Osteoblast (primary cell): ENCODE data around the gene KHDC1L. TPM values are rescaled to one million over a fixed set of nuclear protein-coding genes. Genes with fewer than 3 reads are reported as not detected.

Source experiments
- DNase-seq: peaks from one replicate; pipeline ENCODE4 v3.0.0; 2011; ENCODE audit warnings: low spot score, mixed read lengths; ENCODE audit not compliant: insufficient read length; ENCODE audit errors: missing footprints
- H2AFZ ChIP-seq: 2 replicates; pipeline ENCODE4 v1.6.0; 2011; ENCODE audit warnings: mild to moderate bottlenecking, low read length
- H3K27ac ChIP-seq: 2 replicates; pipeline ENCODE4 v1.5.1; 2011; ENCODE audit warnings: mild to moderate bottlenecking, low read depth, low read length, moderate library complexity
- H3K27me3 ChIP-seq: 2 replicates; pipeline ENCODE4 v1.6.0; 2012; ENCODE audit warnings: mild to moderate bottlenecking, control low read depth, inconsistent platforms, low read length, moderate library complexity; ENCODE audit not compliant: insufficient read depth
- H3K36me3 ChIP-seq: 2 replicates; pipeline ENCODE4 v1.5.1; 2011; ENCODE audit warnings: mild to moderate bottlenecking, low read length, control low read depth, moderate library complexity; ENCODE audit not compliant: insufficient read depth
- H3K4me1 ChIP-seq: 2 replicates; pipeline ENCODE4 v1.5.1; 2011; ENCODE audit warnings: mild to moderate bottlenecking, low read length, control low read depth, moderate library complexity; ENCODE audit not compliant: insufficient read depth
- H3K4me2 ChIP-seq: 2 replicates; pipeline ENCODE4 v1.6.0; 2011; ENCODE audit warnings: mild to moderate bottlenecking, low read length; ENCODE audit not compliant: insufficient read depth
- H3K4me3 ChIP-seq: fragments of 200-600 bp; sonication (generic); 3 replicates; pipeline ENCODE4 v1.5.1; 2012; ENCODE audit warnings: mild to moderate bottlenecking, low read length, inconsistent platforms; ENCODE audit not compliant: insufficient read depth
- H3K79me2 ChIP-seq: 2 replicates; pipeline ENCODE4 v1.6.0; 2012; ENCODE audit warnings: mild to moderate bottlenecking, low read length, control low read depth, inconsistent platforms; ENCODE audit not compliant: insufficient read depth
- H3K9me3 ChIP-seq: 2 replicates; pipeline ENCODE4 v1.5.1; 2011; ENCODE audit warnings: low read depth, low read length, control low read depth
- H4K20me1 ChIP-seq: 2 replicates; pipeline ENCODE4 v1.6.0; 2012; ENCODE audit warnings: mild to moderate bottlenecking, low read length, control low read depth; ENCODE audit not compliant: insufficient read depth
- total RNA-seq: library from RNA; depleted of rRNA; stranded (reverse); fragments of >200 nt; gene quantifications from 2 replicates; pipeline ENCODE4 v1.2.3, GENCODE V29; 2012
- TF ChIP-seq, protein P1 (sequence below): IDR thresholded peaks from 2 replicates; pipeline ENCODE4 v1.5.1; 2011; ENCODE audit warnings: mild to moderate bottlenecking, low read depth, low read length, moderate library complexity; ENCODE audit errors: extremely low read depth

KHDC1L gene
- total RNA-seq, 1 donor, result 0.72 TPM

- Histone ChIP-seq H3K4me2 (no peak overlapping the region), H3K4me1 (no peaks in the 10 kb centered on the region), H3K79me2 (no peaks in the 10 kb centered on the region), H3K4me3 (no peak overlapping the region), H3K27ac (no peak overlapping the region), H3K9me3 (no peaks in the 10 kb centered on the region), H3K27me3 (no peaks in the 10 kb centered on the region), H4K20me1 (no peaks in the 10 kb centered on the region), H3K36me3 (no peaks in the 10 kb centered on the region), H2AFZ (no peak overlapping the region)
- no peak for DNase-seq
- TF ChIP-seq, protein P1, sequence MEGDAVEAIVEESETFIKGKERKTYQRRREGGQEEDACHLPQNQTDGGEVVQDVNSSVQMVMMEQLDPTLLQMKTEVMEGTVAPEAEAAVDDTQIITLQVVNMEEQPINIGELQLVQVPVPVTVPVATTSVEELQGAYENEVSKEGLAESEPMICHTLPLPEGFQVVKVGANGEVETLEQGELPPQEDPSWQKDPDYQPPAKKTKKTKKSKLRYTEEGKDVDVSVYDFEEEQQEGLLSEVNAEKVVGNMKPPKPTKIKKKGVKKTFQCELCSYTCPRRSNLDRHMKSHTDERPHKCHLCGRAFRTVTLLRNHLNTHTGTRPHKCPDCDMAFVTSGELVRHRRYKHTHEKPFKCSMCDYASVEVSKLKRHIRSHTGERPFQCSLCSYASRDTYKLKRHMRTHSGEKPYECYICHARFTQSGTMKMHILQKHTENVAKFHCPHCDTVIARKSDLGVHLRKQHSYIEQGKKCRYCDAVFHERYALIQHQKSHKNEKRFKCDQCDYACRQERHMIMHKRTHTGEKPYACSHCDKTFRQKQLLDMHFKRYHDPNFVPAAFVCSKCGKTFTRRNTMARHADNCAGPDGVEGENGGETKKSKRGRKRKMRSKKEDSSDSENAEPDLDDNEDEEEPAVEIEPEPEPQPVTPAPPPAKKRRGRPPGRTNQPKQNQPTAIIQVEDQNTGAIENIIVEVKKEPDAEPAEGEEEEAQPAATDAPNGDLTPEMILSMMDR, result no peak
Observed at GRCh38 chr6:73250016-73250415, 24.7 kb upstream of the KHDC1L start.

DNA sequence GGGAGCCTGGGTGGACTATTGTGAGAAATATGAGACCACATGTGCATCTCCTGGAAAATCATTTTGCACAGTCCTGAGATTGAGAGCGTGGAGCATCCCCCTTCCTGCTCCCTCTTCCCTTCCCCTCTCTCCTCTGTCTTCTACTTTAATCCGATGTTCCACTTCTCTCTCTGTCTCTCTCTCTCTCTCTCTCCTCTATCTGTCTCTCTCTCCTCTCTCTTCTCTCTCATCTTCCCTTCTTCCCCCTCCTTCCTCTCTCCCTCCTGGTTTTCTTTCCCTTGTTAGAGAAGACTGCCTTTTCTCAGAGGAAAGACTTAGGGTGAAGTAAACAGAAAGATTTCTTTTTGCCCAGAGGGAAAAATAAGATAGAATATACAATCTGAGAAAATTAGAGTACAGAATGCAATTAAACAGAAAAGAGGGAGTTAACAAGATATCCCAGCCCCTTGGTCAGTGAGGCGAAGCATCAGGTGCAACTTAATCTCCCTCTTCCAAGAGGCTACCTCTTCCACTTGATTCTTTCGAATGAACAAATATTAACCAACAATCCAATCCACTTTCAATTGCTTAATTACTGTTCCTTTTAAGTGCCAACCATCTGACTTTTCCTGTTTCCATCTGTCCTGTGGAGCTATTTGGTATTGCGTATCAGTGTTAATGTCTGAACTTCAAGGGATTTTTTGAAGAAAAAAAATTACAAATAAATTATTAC lies 23.1 kb upstream of the KHDC1L start:
- Histone ChIP-seq H4K20me1 (no peaks in the 10 kb centered on the region), H3K4me2 (no peak overlapping the region), H3K27ac (no peak overlapping the region), H2AFZ (no peak overlapping the region), H3K79me2 (no peaks in the 10 kb centered on the region), H3K36me3 (no peaks in the 10 kb centered on the region), H3K9me3 (no peaks in the 10 kb centered on the region), H3K4me1 (no peaks in the 10 kb centered on the region), H3K4me3 (no peak overlapping the region), H3K27me3 (no peaks in the 10 kb centered on the region)
- TF ChIP-seq, protein P1, result no peak
- peak; percentile 13 for DNase-seq

- Histone ChIP-seq H3K79me2 (no peaks in the 10 kb centered on the region), H4K20me1 (no peaks in the 10 kb centered on the region), H3K4me2 (no peak overlapping the region), H3K27me3 (no peaks in the 10 kb centered on the region), H3K4me3 (no peak overlapping the region), H3K9me3 (no peaks in the 10 kb centered on the region), H3K4me1 (no peaks in the 10 kb centered on the region), H2AFZ (no peak overlapping the region), H3K27ac (no peak overlapping the region), H3K36me3 (no peaks in the 10 kb centered on the region)
- TF ChIP-seq, protein P1, result no peak
- DNase-seq, result no peak
Observed at GRCh38 chr6:73242001-73242400, 16.7 kb upstream of the KHDC1L start.

- H3K27me3 ChIP-seq, result no peaks in the 10 kb centered on the region
- H3K9me3 ChIP-seq, result no peaks in the 10 kb centered on the region
- H3K79me2 ChIP-seq, result no peaks in the 10 kb centered on the region
- no peaks in the 10 kb centered on the region for H4K20me1 ChIP-seq
- H3K36me3 ChIP-seq, result no peaks in the 10 kb centered on the region
- H3K4me1 ChIP-seq, result peaks cover 6% of the 10 kb centered on the region
- no peak overlapping the region for H3K27ac ChIP-seq
- no peak overlapping the region for H3K4me2 ChIP-seq
- no peak overlapping the region for H2AFZ ChIP-seq
- TF ChIP-seq, protein P1, result no peak
- DNase-seq, result peak; percentile 36
- no peak overlapping the region for H3K4me3 ChIP-seq
Observed at GRCh38 chr6:73240730-73241129, 15.4 kb upstream of the KHDC1L start.
